ENCODE results near the gene RASGRF1. TPM values are rescaled to one million over a fixed set of nuclear protein-coding genes. Genes with fewer than 3 reads are reported as not detected.

RASGRF1 gene
- total and polyA plus RNA-seq, 4 donors: 0.13 to 0.15 TPM; not detected in 2

DNA sequence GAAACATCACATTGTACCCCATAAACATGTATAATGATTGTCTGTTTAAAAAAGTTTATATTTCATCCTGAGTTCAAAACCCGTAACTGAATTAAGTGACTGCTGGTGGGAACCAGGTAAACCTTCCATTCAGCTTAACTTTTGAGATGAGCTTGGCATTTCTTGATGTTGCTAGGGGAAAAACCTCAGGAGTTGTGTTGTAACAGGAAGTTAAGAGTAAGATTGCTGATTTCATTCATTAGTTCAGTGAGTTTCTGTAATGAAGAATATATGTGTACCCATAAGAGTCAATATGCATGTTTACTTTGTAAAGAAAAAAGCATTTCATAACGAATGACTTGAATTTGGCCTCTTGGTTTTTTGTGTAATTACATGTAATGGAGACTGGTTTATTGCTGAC lies 178.3 kb downstream of the RASGRF1 start:
- H3K27ac ChIP-seq (ENCODE audit: low read depth in 1 of 2, low read length in 2 of 2): no peak overlapping the region
- intact Hi-C loops (cut with DNase I): loop anchor here (5.0 kb wide), 2 partner anchors 65 to 70 kb away; no protein-coding TSS in a partner anchor
- no peaks in the 10 kb centered on the region for H3K27me3 ChIP-seq (ENCODE audit: control insufficient read depth in 1 of 2, insufficient read depth in 2 of 2, low read length in 1 of 2)
- DNase-seq: no peak
- H3K4me3 ChIP-seq (ENCODE audit: low read length in 2 of 2): no peak overlapping the region
- H3K36me3 ChIP-seq (ENCODE audit: control insufficient read depth in 1 of 2, insufficient read depth in 2 of 2, low read length in 1 of 2): peaks cover 4% of the 10 kb centered on the region in 2 donors
- H3K9me3 ChIP-seq (ENCODE audit: control insufficient read depth, low read length): no peaks in the 10 kb centered on the region
- H3K4me1 ChIP-seq (ENCODE audit: control insufficient read depth in 1 of 2, insufficient read depth in 2 of 2, low read length in 2 of 2): peaks cover 0 to 4% of the 10 kb centered on the region in 2 donors
- no peak for ATAC-seq (ENCODE audit: low FRiP score)
- WGBS, 2 donors: 74 to 75% methylated on average over 2 of the region's 2 CpGs

DNA sequence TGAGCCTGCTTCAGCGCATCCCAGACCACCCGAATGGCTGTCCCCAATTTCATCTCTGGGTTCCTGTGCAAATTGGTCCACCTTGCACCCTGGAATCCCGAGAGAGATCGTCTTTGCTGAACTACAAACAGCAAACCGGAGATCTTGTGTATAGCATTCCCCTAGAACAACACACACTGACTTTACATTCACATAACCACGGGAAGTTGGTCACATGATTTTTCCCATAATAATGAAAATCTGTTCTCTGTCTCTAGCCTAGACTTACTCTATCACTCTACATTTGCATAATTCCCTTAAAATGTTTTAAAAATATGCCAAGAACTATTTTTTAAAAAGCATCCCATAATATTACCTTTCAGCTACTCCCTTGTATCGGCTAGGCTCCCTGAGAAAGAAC lies 180.3 kb downstream of the RASGRF1 start:
- ATAC-seq (ENCODE audit: low FRiP score) (no peak), DNase-seq (no peak)
- Histone ChIP-seq H3K4me3 (ENCODE audit: low read length in 2 of 2) (no peak overlapping the region), H3K36me3 (ENCODE audit: control insufficient read depth in 1 of 2, insufficient read depth in 2 of 2, low read length in 1 of 2) (peaks cover 4% of the 10 kb centered on the region in 2 donors), H3K27me3 (ENCODE audit: control insufficient read depth in 1 of 2, insufficient read depth in 2 of 2, low read length in 1 of 2) (no peaks in the 10 kb centered on the region), H3K9me3 (ENCODE audit: control insufficient read depth, low read length) (no peaks in the 10 kb centered on the region), H3K4me1 (ENCODE audit: control insufficient read depth in 1 of 2, insufficient read depth in 2 of 2, low read length in 2 of 2) (peaks cover 0 to 7% of the 10 kb centered on the region in 2 donors), H3K27ac (ENCODE audit: low read depth in 1 of 2, low read length in 2 of 2) (no peak overlapping the region)
- 66 to 68% methylated on average over 7 of the region's 7 CpGs for WGBS, 2 donors
- intact Hi-C loops (cut with DNase I): loop anchor here (2.0 to 5.0 kb wide), 3 partner anchors 67 to 275 kb away; no protein-coding TSS in a partner anchor

Other genes starting within 250 kb of the RASGRF1 start
- gene MORF4L1, start 217.9 kb downstream of the RASGRF1 start, total RNA-seq: 100 to 1,000 TPM; 363 to 401 TPM
- gene MORF4L1, start 217.9 kb downstream of the RASGRF1 start, polyA plus RNA-seq: 100 to 1,000 TPM; 457 to 868 TPM
- gene CTSH, start 145.7 kb downstream of the RASGRF1 start, total RNA-seq: 10 to 100 TPM; 41.0 to 89.7 TPM
- gene CTSH, start 145.7 kb downstream of the RASGRF1 start, polyA plus RNA-seq: 100 to 1,000 TPM in 1 of 2 donors, 10 to 100 TPM in 1; 23.2 to 103 TPM
- under 1 TPM; 0.30 to 0.42 TPM for gene ANKRD34C, start 191.9 kb upstream of the RASGRF1 start, total RNA-seq
- not detected for gene ANKRD34C, start 191.9 kb upstream of the RASGRF1 start, polyA plus RNA-seq
- gene TMED3, start 220.3 kb upstream of the RASGRF1 start, total RNA-seq: 10 to 100 TPM; 47.9 to 49.3 TPM
- gene TMED3, start 220.3 kb upstream of the RASGRF1 start, polyA plus RNA-seq: 10 to 100 TPM; 59.6 to 71.1 TPM

Measured in aorta (tissue), 5 donors.